ENCODE measurements around the gene PDIA6. TPM values are rescaled to one million over a fixed set of nuclear protein-coding genes. Genes with fewer than 3 reads are reported as not detected.
A peak's percentile ranks its signal among the peaks of the same experiment; 100 is the strongest.

PDIA6 gene
- total and polyA plus RNA-seq, 9 of the 15 experiments (the other 6 are each of a cell fraction or from before 2014, with no cell fraction given), result 166 to 268 (median 229) TPM

- TF ChIP-seq ZNF274 (IDR thresholded peaks at IDR 0.05; ENCODE audit: borderline replicate concordance, low read depth, low read length) (no peak), SAFB2 (IDR thresholded peaks at IDR 0.05; ENCODE audit: borderline replicate concordance, low read depth, low read length, severe bottlenecking) (no peak), SRSF9 (IDR thresholded peaks at IDR 0.05; ENCODE audit: borderline replicate concordance, low read depth, low read length) (no peak), HNRNPL (IDR thresholded peaks at IDR 0.05; ENCODE audit: low read depth, low read length) (no peak), ETS1 (conservative IDR thresholded peaks at IDR 0.05; ENCODE audit: control insufficient read depth, low read depth, low read length) (no peak), ASH1L (IDR thresholded peaks at IDR 0.05; ENCODE audit: borderline replicate concordance, low read depth, partially characterized antibody) (no peak)
Measured at GRCh38 chr2:10761591-10761990, 51.0 kb downstream of the PDIA6 start (continued).

- in situ Hi-C loops (cut with MboI), result no loop called here
- CTCF ChIA-PET (ENCODE audit: low intra/inter-chr PET ratio), result no interaction called here
Measured at GRCh38 chr2:10760794-10761504, 51.6 kb downstream of the PDIA6 start.

More at GRCh38 chr2:10760794-10761504, 51.6 kb downstream of the PDIA6 start:
- Histone ChIP-seq H3K27me3 (ENCODE audit: control insufficient read depth in 2 of 2, insufficient read depth in 2 of 2, low read length in 2 of 2) (peaks cover 24 to 78% of the 10 kb centered on the region in 2 experiments), H3K4me3 (no peak overlapping the region), H3K4me2 (ENCODE audit: insufficient read depth, low read length) (no peak overlapping the region), H4K20me1 (replicated peaks; ENCODE audit: control insufficient read depth, insufficient read depth, low read length) (no peaks in the 10 kb centered on the region), H3K9me1 (ENCODE audit: control insufficient read depth, insufficient read depth, low read length) (no peaks in the 10 kb centered on the region), H3K27ac (ENCODE audit: extremely low read depth, low read depth, low read length) (no peak overlapping the region), H3K36me3 (ENCODE audit: control insufficient read depth, insufficient read depth, low read length) (no peaks in the 10 kb centered on the region), H3K4me1 (replicated peaks in 1 of 2; ENCODE audit: control insufficient read depth in 2 of 2, insufficient read depth in 2 of 2, low read length in 2 of 2) (peaks cover 6 to 8% of the 10 kb centered on the region in 2 experiments; a peak in 3 of 5 replicates), H3K79me2 (ENCODE audit: control insufficient read depth, insufficient read depth, low read length) (no peaks in the 10 kb centered on the region), H3K9me3 (replicated peaks; ENCODE audit: control insufficient read depth, insufficient read depth, low read depth, low read length) (no peaks in the 10 kb centered on the region), H3K9ac (ENCODE audit: insufficient read depth in 1 of 2, low read depth in 2 of 2, low read length in 2 of 2) (peak overlapping the region in 1 of 2 experiments; percentile 26; a peak in 1 of 4 replicates), H2AFZ (ENCODE audit: low read depth, low read length) (no peak overlapping the region)
- BruUV-seq (replicated peaks), result no TSS peak
- WGBS (ENCODE audit: insufficient coverage, low coverage, missing lambda C conversion rate), result 30% methylated on average over 12 of the region's 13 CpGs
- ATAC-seq, result peak; percentile 12; the same call in 2 of the 3 replicates
- intact Hi-C loops (cut with micrococcal nuclease), result no loop called here
- POLR2A ChIA-PET, result interaction anchor here (0.8 to 1.1 kb wide), 2 partner anchors 9 to 121 kb away, joined by 3 read pairs; no protein-coding TSS in a partner anchor
- FAIRE-seq, result no peak
- DNase-seq (ENCODE audit: extremely low read depth in 1 of 4, low spot score in 3 of 4), result no peak
- TF ChIP-seq YY1 (IDR thresholded peaks at IDR 0.05; ENCODE audit: borderline replicate concordance in 1 of 3, control insufficient read depth in 1 of 3, extremely low read depth in 1 of 3, insufficient read depth in 3 of 3, insufficient read length in 1 of 3, insufficient replicate concordance in 2 of 3, low read depth in 1 of 3, low read length in 2 of 3) (no peak), PRDM10 (IDR thresholded peaks at IDR 0.05; ENCODE audit: partially characterized antibody) (peak; percentile 87)

Data from K562 (cell line).